CD8-positive, alpha-beta memory T cell (primary cell): ENCODE measurements around the gene PPARA. TPM values are rescaled to one million over a fixed set of nuclear protein-coding genes. Genes with fewer than 3 reads are reported as not detected.

ENCODE experiments used
- CTCF ChIA-PET: fragments of 350-600 bp; sonication (Branson Sonifier 250); formaldehyde crosslinking; loops from one replicate; lab custom pipeline; 2021; ENCODE audit warnings: antibody characterized with exemption; lab: Charles Lee
- POLR2A ChIA-PET: fragments of 350-600 bp; sonication (Branson Sonifier 250); formaldehyde crosslinking; loops from one replicate; lab custom pipeline; 2021; ENCODE audit warnings: antibody characterized with exemption; lab: Charles Lee
- DNase-seq, 5 donors: peaks; one replicate each; pipeline versions ENCODE4 v3.0.0 to v3.0.0-alpha.2; 2020 to 2022; ENCODE audit warnings: mixed read lengths in 1 of 5
- H3K27ac ChIP-seq: one replicate; pipeline ENCODE4 v1.7.0; 2013; ENCODE audit warnings: low read depth, mild to moderate bottlenecking, low read length, moderate library complexity
- H3K27me3 ChIP-seq: 2 replicates; pipeline ENCODE4 v1.7.0; 2013; ENCODE audit warnings: low read length, mild to moderate bottlenecking; ENCODE audit not compliant: insufficient read depth, poor library complexity, severe bottlenecking
- H3K36me3 ChIP-seq: 2 replicates; pipeline ENCODE4 v1.7.0; 2013; ENCODE audit warnings: mild to moderate bottlenecking, low read length, moderate library complexity; ENCODE audit not compliant: insufficient read depth
- H3K4me1 ChIP-seq: 2 replicates; pipeline ENCODE4 v1.7.0; 2013; ENCODE audit warnings: mild to moderate bottlenecking, low read length, moderate library complexity; ENCODE audit not compliant: insufficient read depth
- H3K4me3 ChIP-seq: 2 replicates; pipeline ENCODE4 v1.7.0; 2013; ENCODE audit warnings: mild to moderate bottlenecking, low read length
- H3K9me3 ChIP-seq: 2 replicates; pipeline ENCODE4 v1.7.0; 2013; ENCODE audit warnings: mild to moderate bottlenecking, low read length
- H3K27ac Mint-ChIP-seq, 8 donors: one replicate each; pipeline ENCODE4 v1.8.0; 2020 to 2021; ENCODE audit warnings: mixed read lengths in 8 of 8, mild to moderate bottlenecking in 6 of 8, inconsistent platforms in 3 of 8, moderate library complexity in 3 of 8
- H3K27me3 Mint-ChIP-seq, 2 donors: one replicate each; pipeline ENCODE4 v1.8.0; 2020 to 2021; ENCODE audit warnings: mixed read lengths in 2 of 2, mild to moderate bottlenecking in 1 of 2, moderate library complexity in 1 of 2
- H3K36me3 Mint-ChIP-seq, 3 donors: one replicate each; pipeline ENCODE4 v1.8.0; 2020 to 2021; ENCODE audit warnings: mixed read lengths in 3 of 3, inconsistent platforms in 1 of 3, mild to moderate bottlenecking in 1 of 3
- H3K4me1 Mint-ChIP-seq, 3 donors: one replicate each; pipeline ENCODE4 v1.8.0; 2020 to 2021; ENCODE audit warnings: mixed read lengths in 3 of 3, inconsistent platforms in 1 of 3, mild to moderate bottlenecking in 1 of 3
- H3K4me3 Mint-ChIP-seq, 7 donors: one replicate each; pipeline ENCODE4 v1.8.0; 2020 to 2021; ENCODE audit warnings: mixed read lengths in 7 of 7, mild to moderate bottlenecking in 6 of 7, moderate library complexity in 4 of 7, inconsistent platforms in 2 of 7
- H3K9me3 Mint-ChIP-seq, 5 donors: one replicate each; pipeline ENCODE4 v1.8.0; 2020 to 2022; ENCODE audit warnings: mixed read lengths in 5 of 5, mild to moderate bottlenecking in 3 of 5, moderate library complexity in 2 of 5, inconsistent platforms in 1 of 5
- polyA plus RNA-seq: library from polyadenylated mRNA; unstranded; fragments of 300-500 nt; fragmentation: Illumina TruSeq; gene quantifications from one replicate; pipeline ENCODE4 v1.2.3, GENCODE V29; 2021
- total RNA-seq, 2 experiments: library from RNA; stranded (reverse); gene quantifications; one replicate each; pipeline ENCODE4 v1.2.3, GENCODE V29; 2021

The PPARA gene
- total and polyA plus RNA-seq, 3 experiments from 2014 or later: 10.1 to 12.9 (median 11.2) TPM

DNA sequence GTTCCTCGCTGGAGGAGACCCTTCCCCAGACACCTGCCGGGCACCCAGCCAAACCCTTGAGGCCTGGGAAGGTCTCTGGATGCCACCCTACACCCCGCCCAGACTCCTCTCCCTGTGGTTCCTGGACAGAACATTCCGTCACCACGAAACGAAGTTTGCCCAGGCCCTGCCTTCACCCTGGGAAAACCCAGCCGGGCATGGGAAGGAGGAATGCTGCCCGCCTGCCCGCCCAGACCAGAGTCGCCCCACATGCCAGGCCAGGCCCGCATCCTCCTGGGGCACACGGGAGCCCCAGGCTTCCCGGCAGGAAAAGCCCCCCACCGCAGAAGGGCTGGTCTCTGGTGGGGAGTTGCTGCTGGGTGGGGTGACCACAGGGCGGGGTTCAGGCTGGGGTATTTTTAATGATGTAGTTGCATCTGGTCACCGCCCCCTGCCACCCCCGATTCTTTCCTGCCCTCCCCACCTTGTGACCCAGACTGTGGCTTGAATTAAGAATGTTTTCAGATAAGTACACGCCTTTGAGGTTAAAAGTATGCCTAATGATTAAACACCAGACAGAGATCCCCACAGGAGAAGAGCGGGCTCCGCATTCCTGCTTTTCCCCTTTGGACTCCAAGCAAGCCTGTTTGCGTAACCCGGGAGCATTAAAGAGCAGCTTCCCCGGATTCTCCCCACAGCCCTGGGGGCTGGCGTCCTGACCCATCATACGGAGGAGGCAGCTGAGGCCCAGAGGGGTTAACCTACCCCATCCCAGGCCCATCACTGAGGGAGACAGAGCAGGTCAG lies 44.6 kb upstream of the PPARA start:
- peaks cover 0 to 4% (median 0%) of the 10 kb centered on the region in 3 donors for H3K4me1 Mint-ChIP-seq
- Histone ChIP-seq H3K27me3 (no peaks in the 10 kb centered on the region), H3K27ac (no peak overlapping the region), H3K9me3 (no peaks in the 10 kb centered on the region), H3K4me3 (no peak overlapping the region), H3K4me1 (no peaks in the 10 kb centered on the region), H3K36me3 (no peaks in the 10 kb centered on the region)
- no peaks in the 10 kb centered on the region for H3K27me3 Mint-ChIP-seq
- H3K36me3 Mint-ChIP-seq: peaks cover 0 to 14% (median 0%) of the 10 kb centered on the region in 3 donors
- H3K27ac Mint-ChIP-seq: peak overlapping the region in 2 of 8 donors; percentile 46 to 47
- H3K4me3 Mint-ChIP-seq: no peak overlapping the region
- no peaks in the 10 kb centered on the region for H3K9me3 Mint-ChIP-seq
- ChIA-PET POLR2A (no interaction called here), CTCF (interaction anchor here (1.0 to 1.4 kb wide), 2 partner anchors 11 to 99 kb away, joined by 3 to 4 read pairs; no protein-coding TSS in a partner anchor)
- DNase-seq: no peak

DNA sequence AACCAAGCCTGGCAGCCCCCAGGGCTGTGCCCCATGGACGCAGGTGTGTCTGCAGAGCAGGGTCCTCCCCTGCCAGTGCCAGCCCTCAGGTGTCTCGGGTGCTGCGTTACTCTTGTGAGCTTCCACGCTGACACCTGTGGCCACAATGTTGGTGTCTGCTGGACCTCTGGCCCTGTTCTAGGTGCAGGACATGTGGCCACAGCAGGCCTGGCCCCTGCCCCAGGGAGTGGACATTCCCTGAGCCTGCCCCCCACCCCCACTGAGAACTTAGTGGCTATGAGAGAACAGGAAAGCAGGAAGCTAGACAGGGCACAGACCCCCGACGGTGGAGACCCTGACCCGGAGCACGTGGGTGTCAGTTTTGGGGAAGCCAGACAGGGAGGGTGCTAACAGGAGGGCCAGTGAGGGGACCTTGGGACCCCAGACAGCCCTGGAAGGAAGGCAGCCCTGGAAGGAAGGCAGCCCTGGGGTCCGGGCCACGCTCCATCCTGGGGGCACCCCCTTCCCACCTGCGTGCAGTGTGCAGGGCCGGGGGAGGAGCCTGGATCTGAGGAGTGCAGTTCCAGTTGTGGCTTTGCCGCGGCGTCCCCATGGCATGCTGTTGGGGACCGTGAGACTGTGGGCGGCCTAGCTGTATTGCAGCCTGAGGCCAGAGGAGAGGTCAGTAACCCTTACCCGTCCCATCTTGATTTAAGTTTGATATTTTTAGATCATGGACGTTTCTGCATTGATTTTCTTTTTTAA lies 43.9 kb upstream of the PPARA start:
- H3K9me3 ChIP-seq: no peaks in the 10 kb centered on the region
- Mint-ChIP-seq H3K27ac (no peak overlapping the region), H3K9me3 (no peaks in the 10 kb centered on the region), H3K36me3 (peaks cover 0 to 13% (median 0%) of the 10 kb centered on the region in 3 donors), H3K27me3 (no peaks in the 10 kb centered on the region), H3K4me1 (peaks cover 0 to 2% (median 0%) of the 10 kb centered on the region in 3 donors), H3K4me3 (no peak overlapping the region)
- CTCF ChIA-PET: interaction anchor here (1.0 to 1.4 kb wide), 2 partner anchors 10 to 100 kb away, joined by 3 to 4 read pairs; no protein-coding TSS in a partner anchor
- no peak for DNase-seq
- no peaks in the 10 kb centered on the region for H3K27me3 ChIP-seq
- H3K27ac ChIP-seq: no peak overlapping the region
- H3K4me1 ChIP-seq: no peaks in the 10 kb centered on the region
- POLR2A ChIA-PET: interaction anchor here (0.6 kb wide), 1 partner anchor 33 kb away, joined by 3 read pairs; no protein-coding TSS in a partner anchor
- no peaks in the 10 kb centered on the region for H3K36me3 ChIP-seq
- H3K4me3 ChIP-seq: no peak overlapping the region

DNA sequence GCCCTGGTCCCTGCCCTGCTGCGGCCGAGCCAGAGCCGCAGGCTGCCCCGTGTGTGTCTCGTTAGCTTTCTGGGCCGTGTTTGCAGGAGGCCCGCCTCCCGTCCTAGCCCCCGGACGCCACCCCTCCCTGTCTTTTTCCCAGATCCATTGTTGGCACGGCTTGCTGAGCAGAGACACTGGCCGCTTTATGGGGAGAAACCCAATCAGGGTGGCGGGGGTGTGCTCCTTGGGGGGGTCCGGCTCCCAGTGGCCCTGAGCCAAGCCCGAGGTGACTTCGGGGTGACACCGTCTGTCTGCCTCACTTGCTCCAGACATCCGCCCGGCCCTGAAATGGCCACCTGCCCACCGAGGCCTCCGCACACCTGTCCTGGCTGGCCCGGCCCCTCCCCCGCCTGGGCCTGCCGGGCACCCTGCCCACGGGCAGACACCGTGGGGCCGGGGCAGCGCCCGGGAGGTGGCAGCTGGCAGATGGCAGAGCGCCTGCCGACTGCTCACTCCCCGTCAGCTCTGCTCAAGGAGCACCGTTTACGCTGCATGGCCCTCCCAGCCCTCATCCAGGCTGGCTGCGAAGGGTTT lies 43.1 kb upstream of the PPARA start:
- Histone ChIP-seq H3K36me3 (no peaks in the 10 kb centered on the region), H3K27ac (no peak overlapping the region), H3K9me3 (no peaks in the 10 kb centered on the region), H3K4me3 (no peak overlapping the region), H3K27me3 (no peaks in the 10 kb centered on the region), H3K4me1 (no peaks in the 10 kb centered on the region)
- H3K4me1 Mint-ChIP-seq: no peaks in the 10 kb centered on the region
- no peaks in the 10 kb centered on the region for H3K9me3 Mint-ChIP-seq
- ChIA-PET CTCF (interaction anchor here (1.0 kb wide), 2 partner anchors 10 to 101 kb away, joined by 3 to 4 read pairs; no protein-coding TSS in a partner anchor), POLR2A (no interaction called here)
- peak overlapping the region in 1 of 8 donors; percentile 80 for H3K27ac Mint-ChIP-seq
- H3K4me3 Mint-ChIP-seq: no peak overlapping the region
- no peak for DNase-seq
- no peaks in the 10 kb centered on the region for H3K27me3 Mint-ChIP-seq
- peaks cover 0 to 9% (median 0%) of the 10 kb centered on the region in 3 donors for H3K36me3 Mint-ChIP-seq

DNA sequence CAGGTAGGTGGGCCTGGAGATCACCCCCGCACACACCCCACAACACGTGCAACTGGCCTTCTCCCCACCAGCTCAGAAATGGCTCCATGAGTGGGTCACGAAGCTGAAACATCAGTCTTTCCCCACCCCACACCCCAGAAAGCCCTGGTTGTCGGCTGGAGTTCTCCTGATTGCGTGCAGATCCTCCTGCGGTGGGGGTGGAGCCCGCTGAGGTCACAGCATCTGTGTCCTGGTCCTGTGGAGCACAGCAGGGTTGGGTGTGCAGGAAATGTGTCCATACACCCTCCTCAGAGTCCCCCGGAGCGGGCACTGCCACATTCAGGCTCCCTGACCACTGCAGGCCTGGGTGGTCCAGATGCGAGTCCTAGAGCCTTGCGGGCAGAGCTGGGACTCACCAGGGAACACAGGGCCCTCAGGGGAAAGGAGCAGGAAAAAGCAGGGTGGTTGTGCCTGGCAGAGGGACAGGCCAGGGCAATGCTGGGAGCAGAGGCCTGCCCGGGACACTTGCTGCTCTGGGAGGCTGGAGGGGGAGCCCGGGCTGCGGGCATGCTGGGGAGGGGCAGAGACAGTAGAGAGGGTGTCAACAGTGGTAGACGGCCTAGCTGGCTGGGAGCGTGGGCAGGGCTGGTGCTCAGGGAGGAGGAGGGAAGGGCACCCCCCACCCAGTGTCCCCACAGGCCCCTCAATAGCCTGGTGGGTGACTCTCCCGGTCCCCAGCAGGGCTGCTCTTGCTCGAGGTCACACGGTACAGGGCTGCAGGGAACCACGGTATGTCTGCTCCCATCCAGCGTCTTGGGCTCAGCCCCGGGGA lies 42.4 kb upstream of the PPARA start:
- no peaks in the 10 kb centered on the region for H3K9me3 Mint-ChIP-seq
- Histone ChIP-seq H3K4me1 (no peaks in the 10 kb centered on the region), H3K9me3 (no peaks in the 10 kb centered on the region), H3K27me3 (no peaks in the 10 kb centered on the region), H3K27ac (no peak overlapping the region), H3K36me3 (no peaks in the 10 kb centered on the region), H3K4me3 (no peak overlapping the region)
- POLR2A ChIA-PET: no interaction called here
- no peak overlapping the region for H3K4me3 Mint-ChIP-seq
- DNase-seq: no peak
- H3K4me1 Mint-ChIP-seq: no peaks in the 10 kb centered on the region
- peak overlapping the region in 1 of 8 donors; percentile 37 for H3K27ac Mint-ChIP-seq
- H3K27me3 Mint-ChIP-seq: no peaks in the 10 kb centered on the region
- CTCF ChIA-PET: interaction anchor here (0.7 to 1.0 kb wide), 3 partner anchors 9 to 102 kb away, joined by 3 to 4 read pairs (median 3); no protein-coding TSS in a partner anchor
- H3K36me3 Mint-ChIP-seq: peaks cover 0 to 9% (median 0%) of the 10 kb centered on the region in 3 donors

DNA sequence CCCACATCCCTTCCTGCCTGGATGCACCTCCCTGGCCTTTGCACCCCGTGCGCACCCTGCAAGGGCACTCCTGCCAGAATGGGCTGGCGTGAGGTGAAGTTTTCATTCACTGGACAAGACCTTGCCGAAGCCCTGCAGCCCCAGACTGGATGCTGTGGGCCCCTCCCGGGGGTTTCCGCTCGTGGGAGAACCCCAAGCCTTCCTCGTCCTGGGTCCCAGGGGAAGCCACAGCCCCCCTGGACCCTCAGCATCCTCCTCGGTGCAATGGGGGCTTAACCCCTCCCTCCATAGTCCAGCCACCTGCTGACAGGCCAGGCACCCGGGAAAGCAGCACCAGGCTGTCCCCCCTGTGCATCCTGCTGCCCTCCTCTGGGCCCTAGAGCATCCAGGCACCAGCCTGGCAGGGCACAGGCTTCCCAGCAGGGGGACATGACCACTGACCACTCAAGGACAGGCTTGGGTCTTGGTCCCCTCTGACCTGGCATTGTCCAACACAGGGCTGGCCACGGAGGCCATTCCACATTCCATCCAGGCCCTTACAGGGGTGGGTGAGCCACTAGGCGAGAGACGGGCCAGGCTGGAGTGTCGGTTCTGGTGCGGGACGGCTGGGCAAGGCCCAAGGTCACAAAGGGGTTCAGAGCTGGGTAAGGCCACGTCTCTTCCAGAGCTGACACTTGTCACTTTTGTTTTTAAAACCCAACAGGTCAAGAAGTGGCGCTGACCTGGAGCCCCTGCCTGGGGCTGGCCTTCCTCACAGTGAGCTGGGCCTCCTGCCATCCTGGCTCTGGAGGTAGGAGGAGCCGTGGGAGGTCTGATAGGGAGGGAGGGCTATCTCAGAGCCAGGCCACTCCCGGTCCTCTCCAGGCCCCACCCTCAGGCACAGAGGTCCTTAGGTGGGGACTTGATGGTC lies 41.5 kb upstream of the PPARA start:
- Histone ChIP-seq H3K9me3 (no peaks in the 10 kb centered on the region), H3K4me1 (no peaks in the 10 kb centered on the region), H3K4me3 (no peak overlapping the region), H3K27ac (no peak overlapping the region), H3K36me3 (no peaks in the 10 kb centered on the region), H3K27me3 (no peaks in the 10 kb centered on the region)
- H3K27ac Mint-ChIP-seq: peak overlapping the region in 1 of 8 donors; percentile 51
- no peak overlapping the region for H3K4me3 Mint-ChIP-seq
- ChIA-PET POLR2A (no interaction called here), CTCF (interaction anchor here (1.3 kb wide), 2 partner anchors 13 to 103 kb away, joined by 3 to 5 read pairs; no protein-coding TSS in a partner anchor)
- H3K9me3 Mint-ChIP-seq: no peaks in the 10 kb centered on the region
- no peaks in the 10 kb centered on the region for H3K4me1 Mint-ChIP-seq
- no peak for DNase-seq
- peaks cover 0 to 9% (median 0%) of the 10 kb centered on the region in 3 donors for H3K36me3 Mint-ChIP-seq
- no peaks in the 10 kb centered on the region for H3K27me3 Mint-ChIP-seq

DNA sequence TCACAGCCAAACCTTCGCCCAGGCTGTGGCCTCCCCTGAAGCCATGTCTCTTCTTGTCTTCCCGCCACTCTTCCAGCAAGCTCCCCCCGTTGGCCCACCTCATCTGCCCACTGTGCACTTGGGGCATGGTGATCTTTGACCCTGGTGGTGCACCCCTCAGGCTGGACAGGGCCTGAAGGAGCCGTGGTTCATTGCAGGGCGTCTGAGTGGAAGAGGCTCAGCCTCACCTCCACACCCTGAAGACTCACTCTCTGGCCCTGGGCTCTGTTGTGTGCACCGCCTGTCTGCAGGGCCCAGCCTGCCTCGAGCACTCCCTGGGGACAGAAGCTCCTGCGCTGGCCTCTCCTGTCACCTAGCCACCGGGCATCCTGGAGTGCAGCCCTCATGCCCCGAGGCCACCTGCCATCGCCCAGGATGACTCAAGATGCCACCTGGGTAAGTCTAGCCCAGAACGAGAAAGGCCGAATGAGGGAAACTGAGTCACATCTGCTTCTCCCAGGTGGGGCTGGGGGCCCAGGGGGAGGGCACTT lies 40.8 kb upstream of the PPARA start:
- DNase-seq: no peak
- CTCF ChIA-PET: interaction anchor here (1.3 kb wide), 2 partner anchors 13 to 103 kb away, joined by 3 to 5 read pairs; no protein-coding TSS in a partner anchor
- POLR2A ChIA-PET: no interaction called here
- no peaks in the 10 kb centered on the region for H3K27me3 Mint-ChIP-seq
- peak overlapping the region in 3 of 8 donors; percentile 17 to 61 (median 51) for H3K27ac Mint-ChIP-seq
- H3K9me3 Mint-ChIP-seq: no peaks in the 10 kb centered on the region
- no peaks in the 10 kb centered on the region for H3K4me1 ChIP-seq
- no peaks in the 10 kb centered on the region for H3K4me1 Mint-ChIP-seq
- H3K36me3 Mint-ChIP-seq: peaks cover 0 to 9% (median 0%) of the 10 kb centered on the region in 3 donors
- no peak overlapping the region for H3K4me3 Mint-ChIP-seq
- H3K27me3 ChIP-seq: no peaks in the 10 kb centered on the region
- H3K9me3 ChIP-seq: no peaks in the 10 kb centered on the region
- H3K36me3 ChIP-seq: no peaks in the 10 kb centered on the region
- H3K27ac ChIP-seq: no peak overlapping the region
- H3K4me3 ChIP-seq: no peak overlapping the region
